HG03378 (cell line): Measurements from ENCODE around the gene ANO2.
"Not testable (repeated sequence)": the region's sequence is repeated elsewhere in the genome, so short reads cannot be mapped to it uniquely, and the experiment has no call there.

ENCODE experiments used
- ATAC-seq: cut with Tn5 transposase; IDR thresholded peaks from one replicate; pipeline ENCODE4 v1.9.1; 2021; ENCODE audit warnings: mild to moderate bottlenecking, moderate library complexity; ENCODE audit not compliant: unreplicated experiment

The ANO2 gene

GRCh38 chr12:5689773-5690172 is 255.3 kb downstream of the ANO2 start:
- ATAC-seq, result no peak

- no peak for ATAC-seq
Observed at GRCh38 chr12:5688226-5688625, 256.8 kb downstream of the ANO2 start.

GRCh38 chr12:5685935-5686334 is 259.1 kb downstream of the ANO2 start:
- no peak for ATAC-seq

GRCh38 chr12:5684989-5685388 is 260.1 kb downstream of the ANO2 start:
- no peak for ATAC-seq

GRCh38 chr12:5682581-5682980 is 262.5 kb downstream of the ANO2 start:
- no peak for ATAC-seq

- ATAC-seq, result no peak
Observed at GRCh38 chr12:5678176-5678575, 266.9 kb downstream of the ANO2 start.

GRCh38 chr12:5669624-5670023 is 275.4 kb downstream of the ANO2 start:
- ATAC-seq, result not testable (repeated sequence)

- no peak for ATAC-seq
Observed at GRCh38 chr12:5665615-5666014, 279.4 kb downstream of the ANO2 start.

- no peak for ATAC-seq
Observed at GRCh38 chr12:5661811-5662210, 283.2 kb downstream of the ANO2 start.

GRCh38 chr12:5660238-5660637 is 284.8 kb downstream of the ANO2 start:
- ATAC-seq, result no peak

GRCh38 chr12:5658339-5658941 is 286.6 kb downstream of the ANO2 start:
- ATAC-seq, result not testable (repeated sequence)

GRCh38 chr12:5656836-5657235 is 288.2 kb downstream of the ANO2 start:
- ATAC-seq, result no peak

- ATAC-seq, result no peak
Observed at GRCh38 chr12:5655120-5655519, 289.9 kb downstream of the ANO2 start.

GRCh38 chr12:5654019-5654418 is 291.0 kb downstream of the ANO2 start:
- ATAC-seq, result no peak

GRCh38 chr12:5650829-5651461 is 294.1 kb downstream of the ANO2 start:
- ATAC-seq, result no peak

GRCh38 chr12:5650281-5650680 is 294.8 kb downstream of the ANO2 start:
- ATAC-seq, result no peak

- ATAC-seq, result no peak
Observed at GRCh38 chr12:5648692-5649359, 296.2 kb downstream of the ANO2 start.

GRCh38 chr12:5643266-5643665 is 301.8 kb downstream of the ANO2 start:
- ATAC-seq, result no peak

- no peak for ATAC-seq
Observed at GRCh38 chr12:5637698-5638097, 307.4 kb downstream of the ANO2 start.

GRCh38 chr12:5636907-5637306 is 308.2 kb downstream of the ANO2 start:
- no peak for ATAC-seq

GRCh38 chr12:5633106-5633505 is 312.0 kb downstream of the ANO2 start:
- no peak for ATAC-seq

GRCh38 chr12:5632453-5632852 is 312.6 kb downstream of the ANO2 start:
- ATAC-seq, result no peak
